PC-9 (cell line): ENCODE measurements around the gene NUBP2. TPM values are rescaled to one million over a fixed set of nuclear protein-coding genes. Genes with fewer than 3 reads are reported as not detected.

Experiments used
- BruUV-seq: library from RNA; stranded (reverse); fragments of 400-500 nt; replicated peaks from 2 replicates; lab custom pipeline; 2021; lab: Mats Ljungman, UMichigan
- CTCF ChIA-PET: fragments of 300-600 bp; sonication (Branson Sonifier 250); formaldehyde crosslinking; loops from one replicate; lab custom pipeline; 2022; ENCODE audit warnings: antibody characterized with exemption; lab: Charles Lee
- POLR2A ChIA-PET: fragments of 300-600 bp; sonication (Branson Sonifier 250); formaldehyde crosslinking; loops from one replicate; lab custom pipeline; 2022; ENCODE audit warnings: antibody characterized with exemption; ENCODE audit not compliant: unreplicated experiment; lab: Charles Lee
- DNase-seq, 2 experiments: peaks; one replicate each; pipeline versions ENCODE4 v3.0.0 to v3.0.0-alpha.2; 2015 to 2022; ENCODE audit warnings: mixed read lengths in 1 of 2
- H2AFZ ChIP-seq: fragments of 200-600 bp; sonication (generic); 2 replicates; pipeline ENCODE4 v1.8.1; 2017; ENCODE audit warnings: antibody characterized with exemption
- H3F3A ChIP-seq: fragments of 200-600 bp; sonication (generic); 2 replicates; pipeline ENCODE4 v1.8.1; 2017; ENCODE audit warnings: antibody characterized with exemption, mild to moderate bottlenecking, low read depth; ENCODE audit not compliant: insufficient read depth
- H3K27ac ChIP-seq: fragments of 200-600 bp; sonication (generic); 2 replicates; pipeline ENCODE4 v1.6.1; 2016; ENCODE audit warnings: mixed run types
- H3K27me3 ChIP-seq: fragments of 200-600 bp; sonication (generic); 2 replicates; pipeline ENCODE4 v1.6.1; 2016; ENCODE audit warnings: low read depth, mixed run types; ENCODE audit not compliant: insufficient read depth
- H3K36me3 ChIP-seq: fragments of 200-600 bp; sonication (generic); 2 replicates; pipeline ENCODE4 v1.6.1; 2016; ENCODE audit warnings: low read depth, mixed run types
- H3K4me1 ChIP-seq: fragments of 200-600 bp; sonication (generic); replicated peaks from 2 replicates; pipeline ENCODE4 v1.6.1; 2016; ENCODE audit warnings: mixed run types; ENCODE audit not compliant: insufficient read depth
- H3K4me2 ChIP-seq: fragments of 200-600 bp; sonication (generic); 2 replicates; pipeline ENCODE4 v1.6.1; 2017; ENCODE audit warnings: mixed run types
- H3K4me3 ChIP-seq: fragments of 200-600 bp; sonication (generic); 2 replicates; pipeline ENCODE4 v1.6.1; 2016; ENCODE audit warnings: mixed run types
- H3K79me2 ChIP-seq: fragments of 200-600 bp; sonication (generic); 2 replicates; pipeline ENCODE4 v1.6.1; 2017; ENCODE audit warnings: low read depth, mixed run types
- H3K9me2 ChIP-seq: fragments of 200-600 bp; sonication (generic); 2 replicates; pipeline ENCODE4 v1.8.1; 2017; ENCODE audit warnings: mild to moderate bottlenecking; ENCODE audit not compliant: insufficient read depth
- H3K9me3 ChIP-seq: fragments of 200-600 bp; sonication (generic); 2 replicates; pipeline ENCODE4 v1.8.1; 2016; ENCODE audit warnings: low read depth; ENCODE audit not compliant: insufficient read depth
- H4K20me1 ChIP-seq: fragments of 200-600 bp; sonication (generic); 2 replicates; pipeline ENCODE4 v1.8.1; 2017; ENCODE audit not compliant: insufficient read depth
- CTCF ChIP-seq: fragments of 200-600 bp; sonication (generic); conservative IDR thresholded peaks from 2 replicates; pipeline ENCODE4 v1.6.1; 2017; ENCODE audit warnings: mixed run types, antibody characterized with exemption, mild to moderate bottlenecking, moderate library complexity
- EZH2 ChIP-seq: fragments of 200-600 bp; sonication (generic); IDR thresholded peaks from 2 replicates; pipeline ENCODE4 v1.8.0; 2017; ENCODE audit warnings: antibody characterized with exemption, low read depth
- intact Hi-C: fragments of 100-400 bp; cut with micrococcal nuclease; formaldehyde crosslinking; loops from one replicate; pipeline ENCODE4 v1.10.0; 2022; ENCODE audit not compliant: unreplicated experiment
- total RNA-seq: library from RNA; stranded (reverse); gene quantifications from 2 replicates; pipeline ENCODE4 v1.2.3, GENCODE V29; 2021

The NUBP2 gene
- total RNA-seq, 1 experiment from 2014 or later = 80.0 TPM

GRCh38 chr16:1767116-1767994 is 15.4 kb upstream of the NUBP2 start:
- intact Hi-C loops = no loop called here
- Histone ChIP-seq H3K4me1 (peaks cover 9% of the 10 kb centered on the region), H4K20me1 (no peaks in the 10 kb centered on the region), H3K27ac (no peak overlapping the region), H3K9me2 (no peaks in the 10 kb centered on the region), H3K9me3 (no peaks in the 10 kb centered on the region), H3K27me3 (no peaks in the 10 kb centered on the region), H3K36me3 (0 out of 2 replicates have a peak, but pooled peaks cover 5% of the 10 kb centered on the region), H3K79me2 (peaks cover 11% of the 10 kb centered on the region), H3F3A (peaks cover 18% of the 10 kb centered on the region; the same call in 1 of the 2 replicates), H2AFZ (no peak overlapping the region), H3K4me3 (no peak overlapping the region), H3K4me2 (no peak overlapping the region)
- ChIA-PET CTCF (interaction anchor here (0.6 kb wide), 1 partner anchor 20 kb away, joined by 4 read pairs; no protein-coding TSS in a partner anchor), POLR2A (no interaction called here)
- TF ChIP-seq CTCF (no peak), EZH2 (no peak)
- BruUV-seq = no TSS peak
- DNase-seq = no peak

- POLR2A ChIA-PET = no interaction called here
- CTCF ChIA-PET = no interaction called here
- no peak overlapping the region for H2AFZ ChIP-seq
Observed at GRCh38 chr16:1768061-1768766, 14.5 kb upstream of the NUBP2 start.

More at GRCh38 chr16:1768061-1768766, 14.5 kb upstream of the NUBP2 start:
- Histone ChIP-seq H3F3A (peaks cover 20% of the 10 kb centered on the region; the same call in 1 of the 2 replicates), H3K4me1 (peaks cover 9% of the 10 kb centered on the region), H3K4me3 (no peak overlapping the region), H3K27ac (no peak overlapping the region), H3K9me2 (no peaks in the 10 kb centered on the region), H4K20me1 (no peaks in the 10 kb centered on the region), H3K4me2 (no peak overlapping the region), H3K79me2 (peaks cover 16% of the 10 kb centered on the region), H3K9me3 (no peaks in the 10 kb centered on the region), H3K27me3 (no peaks in the 10 kb centered on the region), H3K36me3 (0 out of 2 replicates have a peak, but pooled peaks cover 5% of the 10 kb centered on the region)
- TF ChIP-seq EZH2 = no peak
- no peak for TF ChIP-seq CTCF
- DNase-seq = no peak
- intact Hi-C loops = no loop called here
- BruUV-seq = no TSS peak
